OCI-LY3 (cell line): ENCODE results near the gene NMRK1.

Experiments
- EZH2phosphoT487 ChIP-seq: fragments of 200-600 bp; shearing (Covaris generic); IDR thresholded peaks from 2 replicates; pipeline ENCODE4 v1.6.1; 2018; ENCODE audit warnings: antibody characterized with exemption, mixed run types, low read depth
- TF ChIP-seq, protein P1 (sequence below): fragments of 200-600, 300-600 bp; sonication (generic); IDR thresholded peaks from 2 replicates; pipeline ENCODE4 v1.5.1; 2014; ENCODE audit warnings: antibody characterized with exemption, low read length, low read depth

DNA sequence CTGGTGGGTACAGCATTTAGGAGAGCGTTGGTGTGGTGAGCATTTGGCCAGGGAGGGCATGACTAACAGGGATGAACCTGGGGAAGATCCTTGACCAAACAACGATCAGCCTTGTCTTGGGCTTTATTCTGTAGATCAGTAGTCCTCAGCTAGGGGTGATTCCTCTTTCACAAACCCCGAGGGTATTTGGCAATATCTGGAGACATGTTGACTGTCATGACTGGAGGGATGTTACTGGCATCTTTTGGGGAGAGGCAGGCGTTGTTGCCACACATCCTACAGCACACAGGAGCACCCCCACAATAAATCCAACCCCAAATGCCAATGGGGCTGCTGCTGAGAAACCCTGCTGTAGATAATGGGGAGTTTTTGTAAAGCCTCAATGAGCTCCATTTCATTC lies 44.3 kb upstream of the NMRK1 start:
- TF ChIP-seq, protein P1, sequence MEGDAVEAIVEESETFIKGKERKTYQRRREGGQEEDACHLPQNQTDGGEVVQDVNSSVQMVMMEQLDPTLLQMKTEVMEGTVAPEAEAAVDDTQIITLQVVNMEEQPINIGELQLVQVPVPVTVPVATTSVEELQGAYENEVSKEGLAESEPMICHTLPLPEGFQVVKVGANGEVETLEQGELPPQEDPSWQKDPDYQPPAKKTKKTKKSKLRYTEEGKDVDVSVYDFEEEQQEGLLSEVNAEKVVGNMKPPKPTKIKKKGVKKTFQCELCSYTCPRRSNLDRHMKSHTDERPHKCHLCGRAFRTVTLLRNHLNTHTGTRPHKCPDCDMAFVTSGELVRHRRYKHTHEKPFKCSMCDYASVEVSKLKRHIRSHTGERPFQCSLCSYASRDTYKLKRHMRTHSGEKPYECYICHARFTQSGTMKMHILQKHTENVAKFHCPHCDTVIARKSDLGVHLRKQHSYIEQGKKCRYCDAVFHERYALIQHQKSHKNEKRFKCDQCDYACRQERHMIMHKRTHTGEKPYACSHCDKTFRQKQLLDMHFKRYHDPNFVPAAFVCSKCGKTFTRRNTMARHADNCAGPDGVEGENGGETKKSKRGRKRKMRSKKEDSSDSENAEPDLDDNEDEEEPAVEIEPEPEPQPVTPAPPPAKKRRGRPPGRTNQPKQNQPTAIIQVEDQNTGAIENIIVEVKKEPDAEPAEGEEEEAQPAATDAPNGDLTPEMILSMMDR: no peak
- no peak for TF ChIP-seq EZH2phosphoT487
